Measurements from ENCODE around the gene TMEM156.

DNA sequence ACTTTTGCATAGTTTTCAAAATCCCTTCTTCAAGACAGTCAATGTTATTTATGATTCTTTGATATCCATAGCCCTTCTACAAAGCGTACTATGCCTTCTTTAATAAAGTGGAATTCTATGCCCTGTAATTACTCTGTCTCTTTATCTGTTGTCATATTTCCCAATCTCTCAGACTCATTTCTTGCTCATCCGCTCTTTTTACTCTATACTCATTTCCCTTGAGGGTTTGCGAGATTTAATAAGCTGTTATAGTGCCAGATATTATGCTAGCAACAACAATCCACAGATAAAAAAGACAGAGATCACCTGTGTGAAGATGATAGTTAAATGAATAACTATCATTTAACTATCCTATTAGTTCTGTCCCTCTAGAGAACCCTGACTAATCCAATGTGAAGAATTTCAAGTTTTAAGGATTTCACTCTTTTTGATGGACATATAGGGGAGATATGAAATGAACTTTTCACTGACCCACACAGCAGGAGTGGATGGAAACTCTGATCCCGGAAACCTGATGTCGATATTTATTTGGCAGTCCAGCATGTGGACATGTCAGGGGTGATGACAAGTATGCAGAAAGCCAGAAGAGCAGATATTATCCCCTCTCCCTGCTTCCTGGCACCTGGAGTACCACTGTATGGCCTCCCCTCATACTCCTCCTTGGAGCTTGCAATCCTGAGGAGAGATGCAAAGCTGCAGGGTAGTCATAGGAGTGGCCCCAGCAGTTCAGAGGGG, 49.7 kb downstream of the TMEM156 start:
- TF ChIP-seq, protein P1, sequence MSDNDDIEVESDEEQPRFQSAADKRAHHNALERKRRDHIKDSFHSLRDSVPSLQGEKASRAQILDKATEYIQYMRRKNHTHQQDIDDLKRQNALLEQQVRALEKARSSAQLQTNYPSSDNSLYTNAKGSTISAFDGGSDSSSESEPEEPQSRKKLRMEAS (IDR thresholded peaks at IDR 0.05) = no peak
- TF ChIP-seq NFIC (IDR thresholded peaks at IDR 0.05) = no peak
- TF ChIP-seq, protein P2, sequence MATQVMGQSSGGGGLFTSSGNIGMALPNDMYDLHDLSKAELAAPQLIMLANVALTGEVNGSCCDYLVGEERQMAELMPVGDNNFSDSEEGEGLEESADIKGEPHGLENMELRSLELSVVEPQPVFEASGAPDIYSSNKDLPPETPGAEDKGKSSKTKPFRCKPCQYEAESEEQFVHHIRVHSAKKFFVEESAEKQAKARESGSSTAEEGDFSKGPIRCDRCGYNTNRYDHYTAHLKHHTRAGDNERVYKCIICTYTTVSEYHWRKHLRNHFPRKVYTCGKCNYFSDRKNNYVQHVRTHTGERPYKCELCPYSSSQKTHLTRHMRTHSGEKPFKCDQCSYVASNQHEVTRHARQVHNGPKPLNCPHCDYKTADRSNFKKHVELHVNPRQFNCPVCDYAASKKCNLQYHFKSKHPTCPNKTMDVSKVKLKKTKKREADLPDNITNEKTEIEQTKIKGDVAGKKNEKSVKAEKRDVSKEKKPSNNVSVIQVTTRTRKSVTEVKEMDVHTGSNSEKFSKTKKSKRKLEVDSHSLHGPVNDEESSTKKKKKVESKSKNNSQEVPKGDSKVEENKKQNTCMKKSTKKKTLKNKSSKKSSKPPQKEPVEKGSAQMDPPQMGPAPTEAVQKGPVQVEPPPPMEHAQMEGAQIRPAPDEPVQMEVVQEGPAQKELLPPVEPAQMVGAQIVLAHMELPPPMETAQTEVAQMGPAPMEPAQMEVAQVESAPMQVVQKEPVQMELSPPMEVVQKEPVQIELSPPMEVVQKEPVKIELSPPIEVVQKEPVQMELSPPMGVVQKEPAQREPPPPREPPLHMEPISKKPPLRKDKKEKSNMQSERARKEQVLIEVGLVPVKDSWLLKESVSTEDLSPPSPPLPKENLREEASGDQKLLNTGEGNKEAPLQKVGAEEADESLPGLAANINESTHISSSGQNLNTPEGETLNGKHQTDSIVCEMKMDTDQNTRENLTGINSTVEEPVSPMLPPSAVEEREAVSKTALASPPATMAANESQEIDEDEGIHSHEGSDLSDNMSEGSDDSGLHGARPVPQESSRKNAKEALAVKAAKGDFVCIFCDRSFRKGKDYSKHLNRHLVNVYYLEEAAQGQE (IDR thresholded peaks at IDR 0.05; ENCODE audit: low read depth) = no peak
- no peak for TF ChIP-seq EGR1 (IDR thresholded peaks at IDR 0.05)
- TF ChIP-seq TEAD4 (IDR thresholded peaks at IDR 0.05) = no peak
- no peak for TF ChIP-seq EP300 (IDR thresholded peaks at IDR 0.05; ENCODE audit: borderline replicate concordance)
- no peak for TF ChIP-seq TAF1 (IDR thresholded peaks at IDR 0.05; ENCODE audit: low read depth)
- no peak for TF ChIP-seq CEBPB (IDR thresholded peaks at IDR 0.05)
